Inflammatory macrophage treated with lipopolysaccharide for 4 hours (primary cell): Measurements from ENCODE around the gene CD99.
"Not testable (repeated sequence)": the region's sequence is repeated elsewhere in the genome, so short reads cannot be mapped to it uniquely, and the experiment has no call there.

Experiments used
- DNase-seq: peaks from one replicate; pipeline ENCODE4 v3.0.0-alpha.2; 2020

CD99 gene

GRCh38 chrX:2774776-2775175 is 83.7 kb downstream of the CD99 start:
- DNase-seq: no peak

- not testable (repeated sequence) for DNase-seq
These were observed 89.6 kb downstream of the CD99 start for GRCh38 chrX:2780472-2781225.

GRCh38 chrX:2781226-2781571 is 90.1 kb downstream of the CD99 start:
- DNase-seq: no peak

GRCh38 chrX:2781698-2782097 is 90.6 kb downstream of the CD99 start:
- no peak for DNase-seq

GRCh38 chrX:2782171-2782570 is 91.1 kb downstream of the CD99 start:
- DNase-seq: no peak

- no peak for DNase-seq
These were observed 91.7 kb downstream of the CD99 start for GRCh38 chrX:2782778-2783177.

- DNase-seq: no peak
These were observed 92.9 kb downstream of the CD99 start for GRCh38 chrX:2784026-2784425.

- DNase-seq: no peak
These were observed 94.4 kb downstream of the CD99 start for GRCh38 chrX:2785538-2785937.

- no peak for DNase-seq
These were observed 97.9 kb downstream of the CD99 start for GRCh38 chrX:2788980-2789379.

GRCh38 chrX:2789569-2789968 is 98.5 kb downstream of the CD99 start:
- DNase-seq: no peak
